Endothelial cell of umbilical vein (primary cell): ENCODE results near the gene ECM2. TPM values are rescaled to one million over a fixed set of nuclear protein-coding genes. Genes with fewer than 3 reads are reported as not detected.

Experiments
- BruUV-seq: library from RNA; stranded (reverse); fragments of 400-500 nt; replicated peaks from 2 replicates; lab custom pipeline; 2021; lab: Mats Ljungman, UMichigan
- CTCF ChIA-PET: fragments of 300-600, 350-600 bp; sonication (Branson Sonifier 250); formaldehyde crosslinking; loops from one replicate; lab custom pipeline; 2021; ENCODE audit warnings: antibody characterized with exemption, inconsistent platforms; lab: Charles Lee
- POLR2A ChIA-PET: fragments of 300-600, 350-600 bp; sonication (Branson Sonifier 250); formaldehyde crosslinking; loops from one replicate; lab custom pipeline; 2021; ENCODE audit warnings: antibody characterized with exemption, inconsistent platforms; lab: Charles Lee
- DNase-seq: peaks from one replicate; pipeline ENCODE4 v3.0.0-alpha.2; 2011; ENCODE audit warnings: low read depth, low spot score
- FAIRE-seq: peaks from 2 replicates; lab custom pipeline; 2011; peaks lifted over from hg19 to GRCh38; lab: Jason Lieb, UNC
- H2AFZ ChIP-seq: 2 replicates; pipeline ENCODE4 v1.6.0; 2012; ENCODE audit warnings: low read depth, low read length, control low read depth, inconsistent platforms
- H3K27ac ChIP-seq: 2 replicates; pipeline ENCODE4 v1.5.1; 2011; ENCODE audit warnings: low read depth, mild to moderate bottlenecking, control low read depth, low read length, moderate library complexity; ENCODE audit not compliant: insufficient read depth
- H3K27me3 ChIP-seq, 2 experiments: 2 replicates each; pipeline versions ENCODE4 v1.6.0 to v1.6.1; 2011; ENCODE audit warnings: low read length in 2 of 2, mixed read lengths in 1 of 2; ENCODE audit not compliant: control insufficient read depth in 2 of 2, insufficient read depth in 2 of 2
- H3K36me3 ChIP-seq, 2 experiments: 2 replicates in 1 of 2; 3 replicates in 1 of 2; pipeline ENCODE4 v1.5.1; 2011; ENCODE audit warnings: low read length in 2 of 2, mild to moderate bottlenecking in 1 of 2, moderate library complexity in 1 of 2; ENCODE audit not compliant: control insufficient read depth in 2 of 2, insufficient read depth in 2 of 2; ENCODE audit errors: extremely low read depth in 1 of 2
- H3K4me1 ChIP-seq: 3 replicates; pipeline ENCODE4 v1.5.1; 2011; ENCODE audit warnings: mild to moderate bottlenecking, low read length; ENCODE audit not compliant: control insufficient read depth, insufficient read depth; ENCODE audit errors: extremely low read depth
- H3K4me2 ChIP-seq: 2 replicates; pipeline ENCODE4 v1.6.1; 2011; ENCODE audit warnings: low read length, control low read depth, mixed read lengths; ENCODE audit not compliant: insufficient read depth
- H3K4me3 ChIP-seq, 3 experiments: fragments of 200-600 bp in 1 of 3; sonication (generic), shearing (Covaris generic) in 1 of 3; replicated peaks in 1 of 3; 2 replicates each; pipeline ENCODE4 v1.5.1; 2011 to 2016; ENCODE audit warnings: control low read depth in 3 of 3, low read length in 3 of 3, mild to moderate bottlenecking in 2 of 3, inconsistent platforms in 1 of 3, low read depth in 1 of 3, moderate library complexity in 1 of 3; ENCODE audit not compliant: insufficient read depth in 1 of 3
- H3K79me2 ChIP-seq: 2 replicates; pipeline ENCODE4 v1.6.0; 2012; ENCODE audit warnings: low read length, inconsistent platforms; ENCODE audit not compliant: control insufficient read depth, insufficient read depth
- H3K9ac ChIP-seq: replicated peaks from 2 replicates; pipeline ENCODE3; 2011; ENCODE audit warnings: low read length, control low read depth; ENCODE audit not compliant: insufficient read depth; ENCODE audit errors: extremely low read depth
- H3K9me1 ChIP-seq: replicated peaks from 3 replicates; pipeline ENCODE4 v1.6.0; 2011; ENCODE audit warnings: mild to moderate bottlenecking, low read length; ENCODE audit not compliant: control insufficient read depth, insufficient read depth; ENCODE audit errors: extremely low read depth
- H3K9me3 ChIP-seq: replicated peaks from 2 replicates; pipeline ENCODE4 v1.5.1; 2012; ENCODE audit warnings: low read length, inconsistent platforms; ENCODE audit not compliant: control insufficient read depth, insufficient read depth
- H4K20me1 ChIP-seq: replicated peaks from 2 replicates; pipeline ENCODE3; 2011; ENCODE audit warnings: mild to moderate bottlenecking, low read length; ENCODE audit not compliant: control insufficient read depth, insufficient read depth; ENCODE audit errors: extremely low read depth
- EZH2 ChIP-seq: IDR thresholded peaks from 2 replicates; pipeline ENCODE4 v1.6.1; 2012; ENCODE audit warnings: borderline replicate concordance, low read depth, mild to moderate bottlenecking, moderate library complexity, low read length, inconsistent platforms; ENCODE audit not compliant: severe bottlenecking
- GATA2 ChIP-seq: IDR thresholded peaks from 2 replicates; pipeline ENCODE4 v1.7.0; 2011; ENCODE audit warnings: low read depth, mild to moderate bottlenecking, moderate library complexity, mixed read lengths, low read length; ENCODE audit not compliant: insufficient read length, insufficient read depth
- JUN ChIP-seq: IDR thresholded peaks from 2 replicates; pipeline ENCODE4 v1.6.1; 2011; ENCODE audit warnings: borderline replicate concordance, low read depth; ENCODE audit not compliant: insufficient read length, insufficient read depth
- MAX ChIP-seq: IDR thresholded peaks from 2 replicates; pipeline ENCODE4 v1.6.1; 2011; ENCODE audit not compliant: insufficient read depth, insufficient read length
- MYC ChIP-seq: IDR thresholded peaks from one replicate; pipeline ENCODE4 v1.6.1; 2011; ENCODE audit warnings: mild to moderate bottlenecking, low read depth, low read length
- POLR2AphosphoS5 ChIP-seq: IDR thresholded peaks from 2 replicates; pipeline ENCODE4 v1.6.1; 2012; ENCODE audit warnings: low read depth, mild to moderate bottlenecking, control low read depth, low read length, moderate library complexity; ENCODE audit not compliant: insufficient read depth
- dilution Hi-C: fragments of 300-500 bp; cut with MboI; formaldehyde crosslinking; loops from one replicate; pipeline ENCODE4 v1.15.0; 2019; ENCODE audit warnings: low sequenced_read_pairs; ENCODE audit not compliant: extremely low pct_ligation_motif_present
- intact Hi-C: fragments of 100-400 bp; cut with micrococcal nuclease; formaldehyde crosslinking; loops from one replicate; pipeline ENCODE4 v1.10.0; 2022
- polyA plus RNA-seq, 4 experiments: library from polyadenylated mRNA; depleted of rRNA in 3 of 4; stranded (reverse) in 3 of 4; unstranded in 1 of 4; fragments of >200 nt; gene quantifications; 2 replicates each; pipeline versions ENCODE4 v1.2.1 to v1.2.3, GENCODE V29; 2011 to 2012; ENCODE audit warnings: missing spikeins in 1 of 4
- total RNA-seq: library from RNA; stranded (reverse); gene quantifications from 2 replicates; pipeline ENCODE4 v1.2.3, GENCODE V29; 2021

Gene ECM2
- total and polyA plus RNA-seq, 2 donors (not counting 3 experiments of a cell fraction or from before 2014, with no cell fraction given): 0.03 TPM; not detected in 1

- dilution Hi-C loops (no loop called here), intact Hi-C loops (loop anchor here (10.0 kb wide), 1 partner anchor 54 kb away; no protein-coding TSS in a partner anchor)
- Histone ChIP-seq H3K4me3 (no peak overlapping the region), H3K36me3 (no peaks in the 10 kb centered on the region), H3K27me3 (no peaks in the 10 kb centered on the region), H3K4me2 (no peak overlapping the region), H4K20me1 (no peaks in the 10 kb centered on the region), H3K9me1 (no peaks in the 10 kb centered on the region), H3K9me3 (no peaks in the 10 kb centered on the region), H3K4me1 (peaks cover 9% of the 10 kb centered on the region), H2AFZ (peak overlapping the region; percentile 3), H3K27ac (no peak overlapping the region), H3K79me2 (no peaks in the 10 kb centered on the region), H3K9ac (no peak overlapping the region)
- FAIRE-seq (no peak), DNase-seq (no peak)
- no peak for TF ChIP-seq MAX
- TF ChIP-seq JUN: no peak
- no peak for TF ChIP-seq EZH2
- TF ChIP-seq GATA2: no peak
- no peak for TF ChIP-seq MYC
- no peak for TF ChIP-seq POLR2AphosphoS5
- ChIA-PET POLR2A (no interaction called here), CTCF (no interaction called here)
- no TSS peak for BruUV-seq
These were observed 46.9 kb downstream of the ECM2 start for GRCh38 chr9:92488681-92489550.
